H1 (cell line): Measurements from ENCODE around the gene SURF4. TPM values are rescaled to one million over a fixed set of nuclear protein-coding genes. Genes with fewer than 3 reads are reported as not detected.

Source experiments
- CTCF ChIA-PET: fragments of 300-600 bp; sonication (Branson Sonifier 250); formaldehyde crosslinking; loops from one replicate; lab custom pipeline; 2021; ENCODE audit not compliant: partially characterized antibody; lab: Charles Lee
- POLR2A ChIA-PET: fragments of 300-600 bp; sonication (Branson Sonifier 250); formaldehyde crosslinking; loops from one replicate; lab custom pipeline; 2021; ENCODE audit warnings: inconsistent platforms; ENCODE audit not compliant: partially characterized antibody; lab: Charles Lee
- DNase-seq, 2 experiments: peaks; one replicate each; pipeline versions ENCODE4 v3.0.0 to v3.0.0-alpha.2; 2010 to 2022; ENCODE audit warnings: low spot score in 2 of 2, low read depth in 1 of 2, mixed read lengths in 1 of 2
- FAIRE-seq: peaks from 2 replicates; lab custom pipeline; 2011; peaks lifted over from hg19 to GRCh38; lab: Jason Lieb, UNC
- H2AFZ ChIP-seq: 2 replicates; pipeline ENCODE4 v1.8.1; 2012; ENCODE audit warnings: low read length, inconsistent platforms
- H2AK5ac ChIP-seq: 2 replicates; pipeline ENCODE4 v1.6.1; 2013; ENCODE audit warnings: low read depth, low read length
- H2BK120ac ChIP-seq: replicated peaks from 2 replicates; pipeline ENCODE3; 2013; ENCODE audit warnings: low read depth, low read length, inconsistent platforms
- H2BK12ac ChIP-seq: 2 replicates; pipeline ENCODE4 v1.6.1; 2013; ENCODE audit warnings: low read depth, low read length
- H2BK15ac ChIP-seq: 2 replicates; pipeline ENCODE4 v1.6.1; 2013; ENCODE audit warnings: low read length
- H2BK20ac ChIP-seq: 2 replicates; pipeline ENCODE4 v1.6.1; 2013; ENCODE audit warnings: low read length
- H2BK5ac ChIP-seq: 2 replicates; pipeline ENCODE4 v1.6.1; 2013; ENCODE audit warnings: low read depth, low read length
- H3K14ac ChIP-seq: 2 replicates; pipeline ENCODE4 v1.6.1; 2013; ENCODE audit warnings: inconsistent platforms; ENCODE audit not compliant: insufficient read length
- H3K18ac ChIP-seq: 2 replicates; pipeline ENCODE4 v1.6.1; 2013; ENCODE audit warnings: low read length; ENCODE audit errors: extremely low read depth
- H3K23ac ChIP-seq: 2 replicates; pipeline ENCODE4 v1.6.1; 2013; ENCODE audit warnings: inconsistent platforms; ENCODE audit not compliant: insufficient read length
- H3K23me2 ChIP-seq: 2 replicates; pipeline ENCODE4 v1.6.1; 2013; ENCODE audit warnings: low read depth, low read length
- H3K27ac ChIP-seq: 2 replicates; pipeline ENCODE4 v1.6.1; 2011; ENCODE audit warnings: low read depth, low read length, inconsistent platforms
- H3K27me3 ChIP-seq, 4 experiments: replicated peaks in 1 of 4; 1 replicate in 1 of 4; 2 replicates in 3 of 4; pipeline versions ENCODE4 v1.6.1 to v1.8.1; 2011 to 2013; ENCODE audit warnings: low read length in 3 of 4, mild to moderate bottlenecking in 3 of 4, inconsistent platforms in 2 of 4, mixed read lengths in 2 of 4, moderate library complexity in 1 of 4; ENCODE audit not compliant: control insufficient read depth in 3 of 4, insufficient read depth in 3 of 4; ENCODE audit errors: extremely low read depth in 1 of 4
- H3K36me3 ChIP-seq, 4 experiments: 2 replicates each; pipeline versions ENCODE4 v1.6.1 to v1.8.1; 2011 to 2013; ENCODE audit warnings: mild to moderate bottlenecking in 4 of 4, low read length in 3 of 4, moderate library complexity in 2 of 4, control low read depth in 1 of 4, inconsistent platforms in 1 of 4; ENCODE audit not compliant: insufficient read depth in 4 of 4, control insufficient read depth in 2 of 4
- H3K4ac ChIP-seq: replicated peaks from 2 replicates; pipeline ENCODE3; 2013; ENCODE audit warnings: low read length, low read depth, mixed read lengths, inconsistent platforms; ENCODE audit not compliant: insufficient read length
- H3K4me1 ChIP-seq, 4 experiments: replicated peaks in 1 of 4; 1 replicate in 1 of 4; 2 replicates in 3 of 4; pipeline versions ENCODE4 v1.6.1 to v1.8.1; 2011 to 2013; ENCODE audit warnings: low read length in 3 of 4, inconsistent platforms in 2 of 4, mixed read lengths in 1 of 4; ENCODE audit not compliant: insufficient read depth in 4 of 4, control insufficient read depth in 3 of 4
- H3K4me2 ChIP-seq, 2 experiments: 2 replicates each; pipeline versions ENCODE4 v1.6.1 to v1.8.1; 2011 to 2013; ENCODE audit warnings: low read depth in 2 of 2, low read length in 2 of 2, control low read depth in 1 of 2, inconsistent platforms in 1 of 2, mild to moderate bottlenecking in 1 of 2; ENCODE audit not compliant: insufficient read depth in 1 of 2
- H3K4me3 ChIP-seq, 4 experiments: fragments of 200-600, 300-600 bp in 1 of 4; sonication (generic), shearing (Covaris generic), sonication (Bioruptor Twin) in 1 of 4; 2 replicates each; pipeline versions ENCODE4 v1.5.1 to v1.8.1; 2011 to 2016; ENCODE audit warnings: low read length in 4 of 4, low read depth in 3 of 4, control low read depth in 2 of 4, inconsistent platforms in 2 of 4, mild to moderate bottlenecking in 2 of 4, mixed read lengths in 1 of 4, moderate library complexity in 1 of 4; ENCODE audit not compliant: insufficient read depth in 2 of 4; ENCODE audit errors: extremely low read depth in 1 of 4
- H3K56ac ChIP-seq: replicated peaks from 2 replicates; pipeline ENCODE3; 2013; ENCODE audit warnings: low read depth, mild to moderate bottlenecking, mixed read lengths, low read length, inconsistent platforms; ENCODE audit not compliant: insufficient read length
- H3K79me1 ChIP-seq: 2 replicates; pipeline ENCODE4 v1.6.1; 2013; ENCODE audit warnings: low read depth, low read length, control low read depth
- H3K79me2 ChIP-seq, 2 experiments: 2 replicates each; pipeline versions ENCODE4 v1.6.1 to v1.8.1; 2012 to 2013; ENCODE audit warnings: low read length in 2 of 2, mild to moderate bottlenecking in 2 of 2, inconsistent platforms in 1 of 2; ENCODE audit not compliant: insufficient read depth in 2 of 2, control insufficient read depth in 1 of 2
- H3K9ac ChIP-seq, 4 experiments: replicated peaks in 1 of 4; 1 replicate in 1 of 4; 2 replicates in 3 of 4; pipeline versions ENCODE4 v1.6.1 to v1.8.1; 2011 to 2013; ENCODE audit warnings: low read depth in 3 of 4, low read length in 3 of 4, control low read depth in 2 of 4, mild to moderate bottlenecking in 2 of 4, moderate library complexity in 2 of 4, inconsistent platforms in 1 of 4; ENCODE audit errors: extremely low read depth in 1 of 4
- H3K9me3 ChIP-seq, 2 experiments: 2 replicates each; pipeline versions ENCODE4 v1.6.1 to v1.8.1; 2012 to 2013; ENCODE audit warnings: mild to moderate bottlenecking in 2 of 2, moderate library complexity in 2 of 2, control low read depth in 1 of 2, inconsistent platforms in 1 of 2, low read depth in 1 of 2, low read length in 1 of 2, mixed read lengths in 1 of 2; ENCODE audit not compliant: insufficient read depth in 2 of 2
- H4K20me1 ChIP-seq, 2 experiments: replicated peaks in 1 of 2; 2 replicates each; pipeline versions ENCODE3 to v1.8.1; 2011 to 2013; ENCODE audit warnings: inconsistent platforms in 2 of 2, low read length in 2 of 2, mild to moderate bottlenecking in 1 of 2; ENCODE audit not compliant: insufficient read depth in 2 of 2, control insufficient read depth in 1 of 2
- H4K5ac ChIP-seq: 2 replicates; pipeline ENCODE4 v1.6.1; 2013; ENCODE audit warnings: low read length, low read depth, mixed read lengths, inconsistent platforms; ENCODE audit not compliant: insufficient read length
- H4K8ac ChIP-seq: 2 replicates; pipeline ENCODE4 v1.8.0; 2013; ENCODE audit warnings: mild to moderate bottlenecking, moderate library complexity, low read length, inconsistent platforms; ENCODE audit not compliant: insufficient read depth; ENCODE audit errors: extremely low read depth
- H4K91ac ChIP-seq: replicated peaks from 2 replicates; pipeline ENCODE3; 2013; ENCODE audit warnings: low read length, mixed read lengths, inconsistent platforms; ENCODE audit not compliant: insufficient read length
- BCL11A ChIP-seq, 2 experiments: IDR thresholded peaks; one replicate each; pipeline ENCODE4 v1.6.1; 2011; ENCODE audit warnings: low read depth in 2 of 2, low read length in 2 of 2, mild to moderate bottlenecking in 2 of 2
- BRCA1 ChIP-seq: IDR thresholded peaks from 2 replicates; pipeline ENCODE4 v1.6.1; 2012; ENCODE audit warnings: low read depth, low read length, improper control_type of control experiment
- GABPA ChIP-seq: IDR thresholded peaks from 2 replicates; pipeline ENCODE4 v1.6.1; 2011; ENCODE audit warnings: mild to moderate bottlenecking, low read length, moderate library complexity, borderline replicate concordance; ENCODE audit not compliant: insufficient read depth
- TBP ChIP-seq: IDR thresholded peaks from 2 replicates; pipeline ENCODE4 v1.6.1; 2011; ENCODE audit warnings: low read depth, low read length, improper control_type of control experiment
- TEAD4 ChIP-seq: IDR thresholded peaks from 2 replicates; pipeline ENCODE4 v1.6.1; 2012; ENCODE audit warnings: low read depth, low read length, inconsistent platforms, mixed read lengths
- USF2 ChIP-seq: IDR thresholded peaks from 2 replicates; pipeline ENCODE4 v1.6.1; 2011; ENCODE audit warnings: low read length, improper control_type of control experiment
- WGBS, 2 experiments: shearing (Covaris generic) in 1 of 2; methylation state at CpG; one replicate each; pipeline versions ENCODE4 v1.1.6 to v1.1.7; 2013 to 2015; ENCODE audit warnings: low lambda C conversion rate in 2 of 2, mixed read lengths in 2 of 2, inconsistent platforms in 1 of 2, low coverage in 1 of 2, missing lambda C conversion rate in 1 of 2; ENCODE audit not compliant: insufficient replicate concordance in 2 of 2, insufficient coverage in 1 of 2, insufficient read length in 1 of 2; ENCODE audit errors: extremely low coverage in 1 of 2, missing lambda C conversion rate in 1 of 2; 5-methylcytosine and 5-hydroxymethylcytosine counted together
- polyA plus RNA-seq, 7 experiments: library from polyadenylated mRNA; depleted of rRNA in 3 of 7; stranded (reverse) in 5 of 7; unstranded in 2 of 7; fragments of >200 nt in 5 of 7; fragments of 200-250 nt in 2 of 7; gene quantifications; 1 replicate in 5 of 7; 2 replicates in 1 of 7; 4 replicates in 1 of 7; pipeline versions ENCODE4 v1.2.1 to v1.2.3, GENCODE V29; 2011 to 2013; ENCODE audit warnings: missing spikeins in 2 of 7, mixed read lengths in 2 of 7
- total RNA-seq: library from RNA; stranded (reverse); fragmentation: NEBNext Ultra II Directional; extraction: Animal tissue kit (Norgen Biotek cat#: 25700); gene quantifications from 2 replicates; pipeline ENCODE4 v1.2.1, GENCODE V29; 2021

SURF4 gene
- total and polyA plus RNA-seq, 2 of the 8 experiments (the other 6 are each of a cell fraction or from before 2014, with no cell fraction given), result 176 to 182 TPM

GRCh38 chr9:133397895-133398294 lies 22.0 kb upstream of the SURF4 start:
- Histone ChIP-seq H3K14ac (no peak overlapping the region), H3K9me3 (no peaks in the 10 kb centered on the region), H3K56ac (no peak overlapping the region), H3K27ac (no peak overlapping the region), H3K4me2 (no peak overlapping the region), H4K20me1 (peaks cover 0 to 7% of the 10 kb centered on the region in 2 experiments), H2BK5ac (no peak overlapping the region), H3K23me2 (peaks cover 7% of the 10 kb centered on the region; the same call in 1 of the 2 replicates), H3K9ac (no peak overlapping the region), H3K4ac (no peak overlapping the region), H2BK20ac (no peak overlapping the region), H3K23ac (no peak overlapping the region), H4K5ac (no peak overlapping the region), H3K79me2 (no peaks in the 10 kb centered on the region), H2BK120ac (no peak overlapping the region), H3K18ac (no peak overlapping the region), H2BK15ac (no peak overlapping the region), H3K79me1 (no peaks in the 10 kb centered on the region), H2AK5ac (no peak overlapping the region), H3K27me3 (no peaks in the 10 kb centered on the region; a peak in 3 of 7 replicates), H3K4me1 (no peaks in the 10 kb centered on the region), H2AFZ (no peak overlapping the region), H4K8ac (no peak overlapping the region), H3K36me3 (no peaks in the 10 kb centered on the region; a peak in 1 of 8 replicates), H4K91ac (no peak overlapping the region), H2BK12ac (no peak overlapping the region), H3K4me3 (no peak overlapping the region)
- ChIA-PET CTCF (interaction anchor here (0.7 to 5.7 kb wide), 16 partner anchors 8 to 179 kb away, joined by 3 to 52 read pairs (median 4); partner anchors contain the start of genes ADAMTS13 and STKLD1), POLR2A (interaction anchor here (0.9 to 2.5 kb wide), 10 partner anchors 9 to 50 kb away, joined by 3 to 13 read pairs (median 4); partner anchors contain the start of genes MED22, REXO4, RPL7A and STKLD1)
- FAIRE-seq (no peak), DNase-seq (no peak)
- WGBS, 2 experiments, result 89% methylated on average over 9 of the region's 9 CpGs; no CpG with 5 or more reads in 1 of the 2 experiments
- no peak for TF ChIP-seq TEAD4
- TF ChIP-seq GABPA, result no peak
- no peak for TF ChIP-seq BRCA1
- TF ChIP-seq BCL11A (IDR thresholded peaks at IDR 0.05; ENCODE audit: low read depth in 2 of 2, low read length in 2 of 2), result no peak
- TF ChIP-seq TBP, result no peak
- no peak for TF ChIP-seq USF2
